Liver (tissue), 9 donors: Measurements from ENCODE around the gene NDOR1. TPM values are rescaled to one million over a fixed set of nuclear protein-coding genes. Genes with fewer than 3 reads are reported as not detected.

ENCODE experiments used
- DNase-seq: peaks from one replicate; pipeline ENCODE4 v3.0.0-alpha.2; 2017; ENCODE audit warnings: low spot score
- H3K27ac ChIP-seq, 2 donors: one replicate each; pipeline ENCODE4 v1.7.0; 2013; ENCODE audit warnings: inconsistent platforms in 2 of 2, low read length in 2 of 2, control low read depth in 1 of 2, low read depth in 1 of 2, mild to moderate bottlenecking in 1 of 2
- H3K27me3 ChIP-seq, 4 donors: one replicate each; pipeline versions ENCODE4 v1.6.1 to v1.7.0; 2013; ENCODE audit warnings: low read length in 3 of 4, inconsistent platforms in 1 of 4, mild to moderate bottlenecking in 1 of 4, moderate library complexity in 1 of 4; ENCODE audit not compliant: control insufficient read depth in 4 of 4, insufficient read depth in 4 of 4
- H3K36me3 ChIP-seq, 4 donors: one replicate each; pipeline versions ENCODE4 v1.6.1 to v1.7.0; 2013; ENCODE audit warnings: low read length in 3 of 4, mild to moderate bottlenecking in 3 of 4, low read depth in 1 of 4, moderate library complexity in 1 of 4; ENCODE audit not compliant: control insufficient read depth in 4 of 4, insufficient read depth in 3 of 4
- H3K4me1 ChIP-seq, 4 donors: one replicate each; pipeline versions ENCODE4 v1.6.1 to v1.7.0; 2013; ENCODE audit warnings: low read length in 3 of 4, mild to moderate bottlenecking in 3 of 4, moderate library complexity in 1 of 4; ENCODE audit not compliant: control insufficient read depth in 4 of 4, insufficient read depth in 4 of 4
- H3K4me3 ChIP-seq, 3 donors: one replicate each; pipeline versions ENCODE4 v1.6.1 to v1.7.0; 2013; ENCODE audit warnings: low read length in 3 of 3, control low read depth in 1 of 3, low read depth in 1 of 3, mild to moderate bottlenecking in 1 of 3
- H3K9ac ChIP-seq, 2 donors: one replicate each; pipeline ENCODE4 v1.7.0; 2013; ENCODE audit warnings: low read length in 2 of 2, mild to moderate bottlenecking in 2 of 2, moderate library complexity in 2 of 2, control low read depth in 1 of 2, low read depth in 1 of 2
- H3K9me3 ChIP-seq, 4 donors: one replicate each; pipeline versions ENCODE4 v1.6.1 to v1.7.0; 2013; ENCODE audit warnings: low read length in 3 of 4; ENCODE audit not compliant: control insufficient read depth in 4 of 4
- EGR1 ChIP-seq, 2 donors: IDR thresholded peaks; 2 replicates each; pipeline ENCODE4 v1.6.1; 2016 to 2018; ENCODE audit warnings: antibody characterized with exemption in 2 of 2, low read depth in 2 of 2
- FOXA1 ChIP-seq: IDR thresholded peaks from 2 replicates; pipeline ENCODE4 v1.6.1; 2016; ENCODE audit warnings: antibody characterized with exemption
- FOXA2 ChIP-seq: IDR thresholded peaks from 2 replicates; pipeline ENCODE4 v1.6.1; 2016; ENCODE audit warnings: antibody characterized with exemption
- HNF4A ChIP-seq, 2 donors: conservative IDR thresholded peaks; 2 replicates each; pipeline ENCODE4 v1.6.1; 2016; ENCODE audit warnings: antibody characterized with exemption in 2 of 2, mild to moderate bottlenecking in 2 of 2
- HNF4G ChIP-seq: IDR thresholded peaks from 2 replicates; pipeline ENCODE4 v1.6.1; 2016; ENCODE audit warnings: antibody characterized with exemption
- JUND ChIP-seq, 2 donors: IDR thresholded peaks; 2 replicates each; pipeline ENCODE4 v1.6.1; 2016; ENCODE audit warnings: antibody characterized with exemption in 2 of 2
- NR2F2 ChIP-seq: IDR thresholded peaks from 2 replicates; pipeline ENCODE4 v1.6.1; 2016; ENCODE audit warnings: antibody characterized with exemption
- RAD21 ChIP-seq, 2 donors: IDR thresholded peaks; 2 replicates each; pipeline ENCODE4 v1.6.1; 2016; ENCODE audit warnings: antibody characterized with exemption in 2 of 2, mild to moderate bottlenecking in 2 of 2
- SP1 ChIP-seq: IDR thresholded peaks from 2 replicates; pipeline ENCODE4 v1.6.1; 2018; ENCODE audit warnings: antibody characterized with exemption, mild to moderate bottlenecking
- TAF1 ChIP-seq: conservative IDR thresholded peaks from 2 replicates; pipeline ENCODE4 v1.6.1; 2016; ENCODE audit warnings: antibody characterized with exemption, mild to moderate bottlenecking
- WGBS: extraction: QIAGEN DNeasy Blood & Tissue Kit; methylation state at CpG from one replicate; pipeline ENCODE4 v1.1.7; 2013; 5-methylcytosine and 5-hydroxymethylcytosine counted together
- polyA plus RNA-seq, 2 donors: library from polyadenylated mRNA; stranded (reverse) in 1 of 2; unstranded in 1 of 2; fragments of 200-250 nt in 1 of 2; fragments of >200 nt in 1 of 2; fragmentation: Nextera tagmentation in 1 of 2; extraction: Ambion mirVana in 1 of 2; gene quantifications; one replicate each; pipeline versions ENCODE4 v1.2.1 to v1.2.3, GENCODE V29; 2013 to 2015
- total RNA-seq, 2 donors: library from RNA; depleted of rRNA; stranded (reverse); fragments of >200 nt; gene quantifications; one replicate each; pipeline ENCODE4 v1.2.3, GENCODE V29; 2014
- TF ChIP-seq, protein P1 (sequence below): IDR thresholded peaks from 2 replicates; pipeline ENCODE4 v1.6.1; 2016; ENCODE audit warnings: antibody characterized with exemption
- TF ChIP-seq, protein P2 (sequence below): IDR thresholded peaks from 2 replicates; pipeline ENCODE4 v1.6.1; 2016; ENCODE audit warnings: antibody characterized with exemption
- TF ChIP-seq, protein P3 (sequence below): IDR thresholded peaks from 2 replicates; pipeline ENCODE4 v1.6.1; 2016; ENCODE audit warnings: antibody characterized with exemption, mild to moderate bottlenecking
- TF ChIP-seq, protein P4 (sequence below): IDR thresholded peaks from 2 replicates; pipeline ENCODE4 v1.6.1; 2016; ENCODE audit warnings: antibody characterized with exemption
- donor health status: healthy.
- donor health status: healthy.
- donor health status: healthy.
- donor health status: healthy.
- donor health status: healthy.

NDOR1 gene
- total and polyA plus RNA-seq, 4 donors = 2.5 to 4.7 (median 3.2) TPM

DNA sequence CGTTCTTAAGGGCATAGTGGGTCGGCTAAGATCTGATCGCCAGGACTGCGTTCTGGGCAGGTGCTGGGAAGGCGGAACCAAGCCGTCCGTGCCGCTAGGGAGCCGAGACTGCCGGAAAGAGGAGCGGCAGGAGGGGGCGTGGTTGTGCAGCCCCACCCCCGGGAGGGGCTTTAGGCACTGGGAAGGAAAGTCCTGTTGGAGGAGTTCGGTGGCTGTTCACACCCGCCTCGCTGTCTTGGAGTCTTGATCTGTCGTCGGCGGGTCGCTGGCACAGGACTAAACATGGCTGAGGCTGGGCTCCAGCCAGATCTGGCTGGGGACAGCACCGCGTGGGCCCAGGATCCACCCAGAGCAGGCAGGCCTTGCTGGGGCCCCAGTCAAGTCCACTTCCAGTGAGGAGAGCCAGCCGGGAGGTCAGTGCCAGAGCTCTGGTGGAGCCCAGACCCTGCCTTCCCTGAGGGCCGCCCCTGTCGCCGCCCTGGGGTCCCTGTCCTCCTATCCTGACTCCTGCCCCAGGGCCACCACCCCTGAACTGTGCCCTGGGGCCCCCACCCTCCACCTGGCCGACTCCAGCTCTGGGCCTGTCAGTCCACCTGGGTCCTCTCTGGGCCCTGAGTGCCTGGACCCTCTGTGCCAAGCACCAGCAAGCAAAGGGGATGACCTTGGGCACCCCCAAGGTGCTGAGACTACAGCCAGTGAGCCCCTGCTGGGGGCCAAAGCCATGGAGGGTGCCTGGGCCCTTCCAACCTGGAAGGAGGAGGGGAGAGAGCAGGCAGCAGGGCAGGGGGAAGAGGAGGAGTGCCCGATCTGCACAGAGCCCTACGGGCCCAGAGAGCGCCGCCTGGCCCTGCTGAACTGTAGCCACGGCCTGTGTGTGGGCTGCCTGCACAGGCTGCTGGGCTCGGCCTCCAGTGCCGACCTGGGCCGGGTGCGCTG, 12.0 kb downstream of the NDOR1 start:
- no peaks in the 10 kb centered on the region for H3K27me3 ChIP-seq
- no peak for DNase-seq
- 72% methylated on average over 36 of the region's 36 CpGs for WGBS
- no peak overlapping the region for H3K9ac ChIP-seq
- no peak for TF ChIP-seq SP1
- no peak for TF ChIP-seq EGR1 (IDR thresholded peaks at IDR 0.05; ENCODE audit: low read depth in 2 of 2)
- H3K36me3 ChIP-seq = peaks cover 0 to 5% (median under 1%) of the 10 kb centered on the region in 4 donors
- no peak overlapping the region for H3K4me3 ChIP-seq
- peaks cover 2 to 17% (median 7%) of the 10 kb centered on the region in 4 donors for H3K4me1 ChIP-seq
- no peaks in the 10 kb centered on the region for H3K9me3 ChIP-seq
- no peak overlapping the region for H3K27ac ChIP-seq

DNA sequence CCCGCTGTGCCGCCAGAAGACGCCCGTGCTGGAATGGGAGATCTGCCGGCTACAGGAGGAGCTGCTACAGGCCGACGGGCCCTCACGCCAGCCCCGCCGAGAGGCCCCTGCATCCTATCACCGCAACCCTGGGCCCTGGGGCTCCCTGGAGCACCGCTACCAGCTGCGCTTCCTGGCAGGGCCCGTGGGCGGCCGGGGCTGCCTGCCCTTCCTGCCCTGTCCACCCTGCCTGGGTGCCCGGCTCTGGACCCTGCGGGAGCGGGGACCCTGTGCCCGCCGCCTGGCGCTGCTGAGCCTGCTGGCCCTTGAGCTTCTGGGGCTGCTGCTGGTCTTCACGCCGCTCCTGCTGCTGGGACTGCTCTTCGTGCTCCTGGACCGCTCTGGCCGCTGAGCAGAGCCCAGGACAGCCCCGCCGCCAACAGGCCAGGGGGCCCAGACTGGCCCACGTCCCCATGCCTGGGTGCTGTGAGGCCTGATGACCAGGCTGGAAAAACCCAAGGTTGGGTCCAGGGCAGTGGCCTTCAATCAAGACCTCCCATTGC, 12.8 kb downstream of the NDOR1 start:
- no peak overlapping the region for H3K4me3 ChIP-seq
- no peak for DNase-seq
- H3K27me3 ChIP-seq = no peaks in the 10 kb centered on the region
- no peak overlapping the region for H3K27ac ChIP-seq
- WGBS = 90% methylated on average over 30 of the region's 30 CpGs
- H3K36me3 ChIP-seq = peaks cover 0 to 5% (median under 1%) of the 10 kb centered on the region in 4 donors
- H3K4me1 ChIP-seq = peaks cover 6 to 24% (median 13%) of the 10 kb centered on the region in 4 donors
- no peaks in the 10 kb centered on the region for H3K9me3 ChIP-seq
- no peak overlapping the region for H3K9ac ChIP-seq
- TF ChIP-seq EGR1 (IDR thresholded peaks at IDR 0.05; ENCODE audit: low read depth in 2 of 2) = no peak
- TF ChIP-seq, protein P1, sequence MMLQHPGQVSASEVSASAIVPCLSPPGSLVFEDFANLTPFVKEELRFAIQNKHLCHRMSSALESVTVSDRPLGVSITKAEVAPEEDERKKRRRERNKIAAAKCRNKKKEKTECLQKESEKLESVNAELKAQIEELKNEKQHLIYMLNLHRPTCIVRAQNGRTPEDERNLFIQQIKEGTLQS = no peak
- TF ChIP-seq, protein P2, sequence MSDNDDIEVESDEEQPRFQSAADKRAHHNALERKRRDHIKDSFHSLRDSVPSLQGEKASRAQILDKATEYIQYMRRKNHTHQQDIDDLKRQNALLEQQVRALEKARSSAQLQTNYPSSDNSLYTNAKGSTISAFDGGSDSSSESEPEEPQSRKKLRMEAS = no peak
- no peak for TF ChIP-seq TAF1
- no peak for TF ChIP-seq RAD21 (IDR thresholded peaks at IDR 0.05)
- no peak for TF ChIP-seq JUND (IDR thresholded peaks at IDR 0.05)
- TF ChIP-seq, protein P3, sequence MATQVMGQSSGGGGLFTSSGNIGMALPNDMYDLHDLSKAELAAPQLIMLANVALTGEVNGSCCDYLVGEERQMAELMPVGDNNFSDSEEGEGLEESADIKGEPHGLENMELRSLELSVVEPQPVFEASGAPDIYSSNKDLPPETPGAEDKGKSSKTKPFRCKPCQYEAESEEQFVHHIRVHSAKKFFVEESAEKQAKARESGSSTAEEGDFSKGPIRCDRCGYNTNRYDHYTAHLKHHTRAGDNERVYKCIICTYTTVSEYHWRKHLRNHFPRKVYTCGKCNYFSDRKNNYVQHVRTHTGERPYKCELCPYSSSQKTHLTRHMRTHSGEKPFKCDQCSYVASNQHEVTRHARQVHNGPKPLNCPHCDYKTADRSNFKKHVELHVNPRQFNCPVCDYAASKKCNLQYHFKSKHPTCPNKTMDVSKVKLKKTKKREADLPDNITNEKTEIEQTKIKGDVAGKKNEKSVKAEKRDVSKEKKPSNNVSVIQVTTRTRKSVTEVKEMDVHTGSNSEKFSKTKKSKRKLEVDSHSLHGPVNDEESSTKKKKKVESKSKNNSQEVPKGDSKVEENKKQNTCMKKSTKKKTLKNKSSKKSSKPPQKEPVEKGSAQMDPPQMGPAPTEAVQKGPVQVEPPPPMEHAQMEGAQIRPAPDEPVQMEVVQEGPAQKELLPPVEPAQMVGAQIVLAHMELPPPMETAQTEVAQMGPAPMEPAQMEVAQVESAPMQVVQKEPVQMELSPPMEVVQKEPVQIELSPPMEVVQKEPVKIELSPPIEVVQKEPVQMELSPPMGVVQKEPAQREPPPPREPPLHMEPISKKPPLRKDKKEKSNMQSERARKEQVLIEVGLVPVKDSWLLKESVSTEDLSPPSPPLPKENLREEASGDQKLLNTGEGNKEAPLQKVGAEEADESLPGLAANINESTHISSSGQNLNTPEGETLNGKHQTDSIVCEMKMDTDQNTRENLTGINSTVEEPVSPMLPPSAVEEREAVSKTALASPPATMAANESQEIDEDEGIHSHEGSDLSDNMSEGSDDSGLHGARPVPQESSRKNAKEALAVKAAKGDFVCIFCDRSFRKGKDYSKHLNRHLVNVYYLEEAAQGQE = no peak
- TF ChIP-seq FOXA2 = no peak
- TF ChIP-seq, protein P4, sequence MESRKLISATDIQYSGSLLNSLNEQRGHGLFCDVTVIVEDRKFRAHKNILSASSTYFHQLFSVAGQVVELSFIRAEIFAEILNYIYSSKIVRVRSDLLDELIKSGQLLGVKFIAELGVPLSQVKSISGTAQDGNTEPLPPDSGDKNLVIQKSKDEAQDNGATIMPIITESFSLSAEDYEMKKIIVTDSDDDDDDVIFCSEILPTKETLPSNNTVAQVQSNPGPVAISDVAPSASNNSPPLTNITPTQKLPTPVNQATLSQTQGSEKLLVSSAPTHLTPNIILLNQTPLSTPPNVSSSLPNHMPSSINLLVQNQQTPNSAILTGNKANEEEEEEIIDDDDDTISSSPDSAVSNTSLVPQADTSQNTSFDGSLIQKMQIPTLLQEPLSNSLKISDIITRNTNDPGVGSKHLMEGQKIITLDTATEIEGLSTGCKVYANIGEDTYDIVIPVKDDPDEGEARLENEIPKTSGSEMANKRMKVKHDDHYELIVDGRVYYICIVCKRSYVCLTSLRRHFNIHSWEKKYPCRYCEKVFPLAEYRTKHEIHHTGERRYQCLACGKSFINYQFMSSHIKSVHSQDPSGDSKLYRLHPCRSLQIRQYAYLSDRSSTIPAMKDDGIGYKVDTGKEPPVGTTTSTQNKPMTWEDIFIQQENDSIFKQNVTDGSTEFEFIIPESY = no peak
- TF ChIP-seq FOXA1 = no peak
- no peak for TF ChIP-seq NR2F2
- no peak for TF ChIP-seq HNF4G
- TF ChIP-seq HNF4A (conservative IDR thresholded peaks at IDR 0.05) = no peak
